A549 (cell line): ENCODE measurements around the gene CSMD2. TPM values are rescaled to one million over a fixed set of nuclear protein-coding genes. Genes with fewer than 3 reads are reported as not detected.

Source experiments
- ATAC-seq, 2 experiments: fragments of 200-7000 bp in 1 of 2; fragments of >200 bp in 1 of 2; cut with Nextera tagmentation in 1 of 2; cut with Tn5 transposase in 1 of 2; 3 replicates each; pipeline versions ENCODE4 v1.8.0 to v1.9.1; 2018 to 2020; ENCODE audit warnings: mild to moderate bottlenecking in 1 of 2, moderate library complexity in 1 of 2
- CTCF ChIA-PET: fragments of 300-600 bp; sonication (Branson Sonifier 250); formaldehyde crosslinking; extraction: SDS; loops from one replicate; lab custom pipeline; 2021; ENCODE audit warnings: antibody characterized with exemption, inconsistent platforms; lab: Yijun Ruan, JAX
- POLR2A ChIA-PET: fragments of 350-600 bp; formaldehyde crosslinking; extraction: SDS; loops from one replicate; lab custom pipeline; 2021; ENCODE audit warnings: antibody characterized with exemption, inconsistent platforms; lab: Yijun Ruan, JAX
- DNase-seq, 2 experiments: peaks; one replicate each; pipeline versions ENCODE4 v3.0.0 to v3.0.0-alpha.2; 2011 to 2016; ENCODE audit warnings: low read depth in 1 of 2, low spot score in 1 of 2
- FAIRE-seq: peaks from 2 replicates; lab custom pipeline; 2011; peaks lifted over from hg19 to GRCh38; lab: Jason Lieb, UNC
- H3K27ac ChIP-seq, 2 experiments: fragments of >200 bp; sonication (Bioruptor Twin); formaldehyde crosslinking; 3 replicates each; pipeline ENCODE4 v1.5.1; 2016 to 2017
- H3K4me1 ChIP-seq: fragments of >200 bp; sonication (Bioruptor Twin); formaldehyde crosslinking; 3 replicates; pipeline ENCODE4 v1.6.1; 2016
- H3K4me2 ChIP-seq: fragments of >200 bp; sonication (Bioruptor Twin); formaldehyde crosslinking; 3 replicates; pipeline ENCODE4 v1.6.1; 2016
- H3K4me3 ChIP-seq: fragments of >200 bp; sonication (Bioruptor Twin); formaldehyde crosslinking; 3 replicates; pipeline ENCODE4 v1.5.1; 2016
- H3K9me3 ChIP-seq: fragments of >200 bp; sonication (Bioruptor Twin); formaldehyde crosslinking; 3 replicates; pipeline ENCODE4 v1.6.1; 2016
- CBX8 ChIP-seq: fragments of 200-600 bp; sonication (generic); IDR thresholded peaks from 2 replicates; pipeline ENCODE4 v1.6.1; 2016
- CEBPB ChIP-seq, 2 experiments: fragments of >200 bp in 1 of 2; sonication (Bioruptor Twin) in 1 of 2; formaldehyde crosslinking in 1 of 2; IDR thresholded peaks; 2 replicates each; pipeline ENCODE4 v1.6.1; 2012 to 2016
- CHD4 ChIP-seq: fragments of 200-600 bp; sonication (generic); IDR thresholded peaks from 2 replicates; pipeline ENCODE4 v1.6.1; 2016; ENCODE audit warnings: antibody characterized with exemption, mild to moderate bottlenecking, borderline replicate concordance
- CTCF ChIP-seq: fragments of >200 bp; sonication (Bioruptor Twin); formaldehyde crosslinking; IDR thresholded peaks from 3 replicates; pipeline ENCODE4 v1.5.1; 2016
- EHF ChIP-seq: fragments of 250-450 bp; sonication (Bioruptor Pico); IDR thresholded peaks from 2 replicates; pipeline ENCODE4 v1.5.0; 2020; ENCODE audit warnings: mild to moderate bottlenecking
- EHMT2 ChIP-seq: fragments of 200-600 bp; sonication (generic); IDR thresholded peaks from 2 replicates; pipeline ENCODE4 v1.6.1; 2016; ENCODE audit warnings: antibody characterized with exemption, low read depth, mild to moderate bottlenecking, moderate library complexity
- ESRRA ChIP-seq: fragments of 150-350 bp; IDR thresholded peaks from 2 replicates; pipeline ENCODE4 v1.6.1; 2014; ENCODE audit warnings: mild to moderate bottlenecking, low read length, borderline replicate concordance
- HEYL ChIP-seq: fragments of 250-450 bp; sonication (Bioruptor Pico); IDR thresholded peaks from 2 replicates; pipeline ENCODE4 v1.8.0; 2021; ENCODE audit warnings: mild to moderate bottlenecking, moderate library complexity
- HOXB13 ChIP-seq: fragments of 250-450 bp; sonication (Bioruptor Pico); IDR thresholded peaks from 2 replicates; pipeline ENCODE4 v1.5.0; 2020; ENCODE audit warnings: low read depth, mild to moderate bottlenecking, moderate library complexity
- JUN ChIP-seq, 2 experiments: fragments of >200 bp; sonication (Bioruptor Twin); formaldehyde crosslinking; IDR thresholded peaks; 2 replicates in 1 of 2; 3 replicates in 1 of 2; pipeline ENCODE4 v1.6.1; 2016 to 2017
- MAFK ChIP-seq: fragments of 450-650 bp; IDR thresholded peaks from 2 replicates; pipeline ENCODE4 v1.6.1; 2014; ENCODE audit not compliant: partially characterized antibody
- MAZ ChIP-seq: fragments of 150-350 bp; IDR thresholded peaks from 2 replicates; pipeline ENCODE4 v1.6.1; 2014; ENCODE audit warnings: antibody characterized with exemption, low read depth, low read length, borderline replicate concordance
- MYC ChIP-seq: IDR thresholded peaks from 2 replicates; pipeline ENCODE4 v1.6.1; 2012; ENCODE audit warnings: mild to moderate bottlenecking, inconsistent platforms, low read length, improper control_type of control experiment, borderline replicate concordance
- PHF8 ChIP-seq: fragments of 200-600 bp; sonication (generic); IDR thresholded peaks from 2 replicates; pipeline ENCODE4 v1.6.1; 2016; ENCODE audit warnings: low read depth, mild to moderate bottlenecking, antibody characterized with exemption, moderate library complexity, borderline replicate concordance
- POLR2AphosphoS2 ChIP-seq: conservative IDR thresholded peaks from 2 replicates; pipeline ENCODE4 v1.6.1; 2012; ENCODE audit warnings: low read length, improper control_type of control experiment, inconsistent platforms
- REST ChIP-seq: fragments of 200-600 bp; sonication (generic); IDR thresholded peaks from 2 replicates; pipeline ENCODE4 v1.6.1; 2016; ENCODE audit warnings: antibody characterized with exemption, mild to moderate bottlenecking, moderate library complexity
- SMC3 ChIP-seq: fragments of >200 bp; sonication (Bioruptor Twin); formaldehyde crosslinking; IDR thresholded peaks from 3 replicates; pipeline ENCODE4 v1.6.1; 2018; ENCODE audit warnings: inconsistent platforms
- TFCP2L1 ChIP-seq: fragments of 250-450 bp; sonication (Bioruptor Pico); IDR thresholded peaks from 2 replicates; pipeline ENCODE4 v1.5.0; 2021; ENCODE audit warnings: mild to moderate bottlenecking
- ZFP36 ChIP-seq: fragments of 450-650 bp; IDR thresholded peaks from 2 replicates; pipeline ENCODE4 v1.6.1; 2014; ENCODE audit warnings: borderline replicate concordance; ENCODE audit not compliant: partially characterized antibody
- WGBS: methylation state at CpG from one replicate; pipeline ENCODE4 v1.1.6; 2017; ENCODE audit errors: missing lambda C conversion rate; 5-methylcytosine and 5-hydroxymethylcytosine counted together
- polyA plus RNA-seq, 4 experiments: library from polyadenylated mRNA; depleted of rRNA in 3 of 4; stranded (reverse); fragments of >200 nt; fragmentation: RNase III in 1 of 4; extraction: RNeasy Plus Mini Kit Qiagen cat#74134 plus additional on column Dnase treatment in 1 of 4; gene quantifications; 2 replicates in 3 of 4; 3 replicates in 1 of 4; pipeline ENCODE4 v1.2.3, GENCODE V29; 2011 to 2017
- TF ChIP-seq, protein P1 (sequence below): IDR thresholded peaks from 2 replicates; pipeline ENCODE4 v1.6.1; 2012
- TF ChIP-seq, protein P2 (sequence below): IDR thresholded peaks from 2 replicates; pipeline ENCODE4 v1.6.1; 2012

Gene CSMD2
- polyA plus RNA-seq, 2 of the 4 experiments (the other 2 are of a cell fraction) = not detected

DNA sequence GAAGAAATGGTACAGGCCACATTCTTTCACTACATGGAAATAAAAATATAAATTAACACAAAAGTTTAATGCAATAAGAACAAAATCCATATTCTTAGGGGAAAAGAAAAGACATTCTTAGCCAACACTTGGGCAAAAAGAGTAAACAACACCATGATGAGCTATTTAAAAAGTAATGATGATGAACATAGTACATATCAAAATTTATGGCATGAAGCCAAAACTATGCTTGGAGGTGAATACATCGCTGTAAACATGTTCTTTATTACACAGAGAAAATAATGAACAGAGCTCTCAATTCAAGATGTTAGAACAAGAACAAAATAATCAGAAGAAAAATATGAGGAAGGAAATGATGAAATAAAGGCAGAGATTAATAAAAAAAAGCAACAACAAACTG is 534.3 kb downstream of the CSMD2 start:
- CTCF ChIA-PET = interaction anchor here (1.2 to 2.5 kb wide), 3 partner anchors 18 to 1112 kb away, joined by 3 to 8 read pairs (median 3); no protein-coding TSS in a partner anchor
- DNase-seq = no peak
- Histone ChIP-seq H3K4me1 (no peaks in the 10 kb centered on the region), H3K4me2 (no peak overlapping the region), H3K27ac (no peak overlapping the region), H3K9me3 (no peaks in the 10 kb centered on the region), H3K4me3 (no peak overlapping the region)
- no peak for ATAC-seq
- TF ChIP-seq POLR2AphosphoS2 (no peak), CBX8 (no peak), CHD4 (no peak), HEYL (CRISPR knock-in tag) (no peak), ZFP36 (no peak)
- POLR2A ChIA-PET = no interaction called here
- FAIRE-seq = no peak
- WGBS = 4% methylated on average over 1 of the region's 1 CpG

DNA sequence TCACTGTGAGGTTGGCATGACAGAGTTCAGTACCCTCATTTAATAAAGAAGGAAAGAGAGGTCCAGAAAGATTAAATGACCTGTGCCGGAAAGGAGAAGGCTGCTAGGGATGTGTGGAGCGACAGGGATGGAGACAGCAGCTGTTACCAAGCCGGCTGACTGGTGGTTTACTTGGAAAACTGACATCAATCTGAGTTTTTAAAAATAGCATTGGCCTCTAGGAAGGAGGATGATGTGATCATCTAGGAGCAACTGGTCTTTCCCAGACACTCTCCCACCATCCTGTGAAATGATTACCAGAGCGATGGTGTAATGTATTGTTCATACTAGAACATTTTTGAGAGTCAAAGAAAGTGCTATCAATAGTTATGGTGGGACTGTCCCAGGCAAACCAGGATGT is 538.2 kb downstream of the CSMD2 start:
- no peaks in the 10 kb centered on the region for H3K4me1 ChIP-seq
- no peaks in the 10 kb centered on the region for H3K9me3 ChIP-seq
- 24% methylated on average over 4 of the region's 4 CpGs for WGBS
- FAIRE-seq = no peak
- H3K4me3 ChIP-seq = no peak overlapping the region
- TF ChIP-seq CTCF = no peak
- TF ChIP-seq ZFP36 = no peak
- TF ChIP-seq TFCP2L1 (CRISPR knock-in tag) = no peak
- TF ChIP-seq HEYL (CRISPR knock-in tag) = no peak
- no peak for TF ChIP-seq HOXB13 (CRISPR knock-in tag)
- POLR2A ChIA-PET = no interaction called here
- H3K4me2 ChIP-seq = no peak overlapping the region
- CTCF ChIA-PET = interaction anchor here (1.4 to 4.2 kb wide), 2 partner anchors 9 to 13 kb away, joined by 3 to 17 read pairs; no protein-coding TSS in a partner anchor
- H3K27ac ChIP-seq = no peak overlapping the region
- no peak for DNase-seq
- no peak for ATAC-seq

DNA sequence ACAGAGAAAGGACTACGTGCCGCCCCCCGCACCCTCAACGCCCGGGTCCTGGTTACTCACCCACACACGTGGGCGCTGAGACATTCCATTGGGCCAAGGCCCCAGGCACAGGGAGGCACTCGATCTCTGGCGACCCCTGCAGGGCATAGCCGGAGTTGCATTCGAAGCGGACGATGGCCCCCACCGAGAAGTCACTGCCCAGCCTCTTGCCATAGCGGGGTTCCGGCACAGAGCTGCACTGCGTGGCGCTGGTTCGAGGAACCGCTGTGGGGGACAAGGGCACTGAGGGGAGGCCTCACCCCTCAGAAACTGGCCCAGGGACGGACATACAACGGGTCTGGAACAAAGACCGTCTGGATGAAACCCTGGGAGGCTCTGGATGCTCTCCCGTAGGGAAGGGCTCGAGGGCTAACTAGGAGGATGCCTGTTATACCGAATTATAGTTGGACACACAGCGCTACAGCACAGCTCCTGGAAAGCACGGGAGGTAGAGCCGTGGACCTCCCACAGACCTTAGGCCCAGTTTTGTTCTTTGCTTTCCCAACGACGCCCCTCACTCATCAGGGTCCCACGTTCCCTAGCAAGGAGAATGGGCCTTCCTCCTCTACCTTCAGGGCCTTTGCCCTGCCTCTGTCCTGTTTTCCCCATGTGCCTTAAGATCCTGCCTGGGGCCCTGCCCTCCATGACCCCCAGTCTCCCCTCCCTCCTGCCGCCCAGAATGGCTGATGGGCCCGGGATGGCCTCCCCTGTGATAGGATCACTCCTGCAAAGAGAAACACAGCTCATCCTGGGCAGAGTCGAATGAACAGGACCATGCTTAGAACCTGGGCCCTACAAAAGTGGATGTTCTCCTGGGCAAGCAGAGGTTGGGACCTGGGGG is 539.8 kb downstream of the CSMD2 start:
- Histone ChIP-seq H3K4me1 (no peaks in the 10 kb centered on the region), H3K27ac (no peak overlapping the region), H3K9me3 (no peaks in the 10 kb centered on the region), H3K4me2 (no peak overlapping the region), H3K4me3 (no peak overlapping the region)
- CTCF ChIA-PET = interaction anchor here (0.5 to 4.2 kb wide), 3 partner anchors 8 to 388 kb away, joined by 3 to 17 read pairs (median 11); no protein-coding TSS in a partner anchor
- ATAC-seq (no peak), DNase-seq (no peak), FAIRE-seq (no peak)
- 38% methylated on average over 10 of the region's 35 CpGs for WGBS
- TF ChIP-seq, protein P1, sequence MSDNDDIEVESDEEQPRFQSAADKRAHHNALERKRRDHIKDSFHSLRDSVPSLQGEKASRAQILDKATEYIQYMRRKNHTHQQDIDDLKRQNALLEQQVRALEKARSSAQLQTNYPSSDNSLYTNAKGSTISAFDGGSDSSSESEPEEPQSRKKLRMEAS = no peak
- TF ChIP-seq REST (no peak), EHMT2 (no peak), EHF (CRISPR knock-in tag) (no peak), MAZ (no peak), JUN (IDR thresholded peaks at IDR 0.05) (no peak), MAFK (no peak), PHF8 (no peak), MYC (no peak), POLR2AphosphoS2 (no peak), SMC3 (no peak), CEBPB (IDR thresholded peaks at IDR 0.05) (no peak), ESRRA (no peak)
- TF ChIP-seq, protein P2, sequence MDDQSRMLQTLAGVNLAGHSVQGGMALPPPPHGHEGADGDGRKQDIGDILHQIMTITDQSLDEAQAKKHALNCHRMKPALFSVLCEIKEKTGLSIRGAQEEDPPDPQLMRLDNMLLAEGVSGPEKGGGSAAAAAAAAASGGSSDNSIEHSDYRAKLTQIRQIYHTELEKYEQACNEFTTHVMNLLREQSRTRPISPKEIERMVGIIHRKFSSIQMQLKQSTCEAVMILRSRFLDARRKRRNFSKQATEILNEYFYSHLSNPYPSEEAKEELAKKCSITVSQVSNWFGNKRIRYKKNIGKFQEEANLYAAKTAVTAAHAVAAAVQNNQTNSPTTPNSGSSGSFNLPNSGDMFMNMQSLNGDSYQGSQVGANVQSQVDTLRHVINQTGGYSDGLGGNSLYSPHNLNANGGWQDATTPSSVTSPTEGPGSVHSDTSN = no peak
- POLR2A ChIA-PET = no interaction called here
